Glutamatergic neuron (in vitro differentiated cells): ENCODE measurements around the gene VASN. TPM values are rescaled to one million over a fixed set of nuclear protein-coding genes. Genes with fewer than 3 reads are reported as not detected.
A peak's percentile ranks its signal among the peaks of the same experiment; 100 is the strongest.

ENCODE experiments used
- DNase-seq: peaks from one replicate; pipeline ENCODE4 v3.0.0; 2022
- H3K27ac Mint-ChIP-seq: one replicate; pipeline ENCODE4 v1.8.0; 2020; ENCODE audit warnings: mild to moderate bottlenecking, mixed read lengths, inconsistent platforms; ENCODE audit not compliant: unreplicated experiment
- H3K27me3 Mint-ChIP-seq: one replicate; pipeline ENCODE4 v1.8.0; 2020; ENCODE audit warnings: mild to moderate bottlenecking, moderate library complexity, mixed read lengths, inconsistent platforms; ENCODE audit not compliant: unreplicated experiment
- H3K36me3 Mint-ChIP-seq: one replicate; pipeline ENCODE4 v1.8.0; 2020; ENCODE audit warnings: mild to moderate bottlenecking, mixed read lengths, inconsistent platforms; ENCODE audit not compliant: unreplicated experiment
- H3K4me1 Mint-ChIP-seq: one replicate; pipeline ENCODE4 v1.8.0; 2020; ENCODE audit warnings: mild to moderate bottlenecking, low read depth, mixed read lengths, inconsistent platforms; ENCODE audit not compliant: unreplicated experiment
- H3K4me3 Mint-ChIP-seq: one replicate; pipeline ENCODE4 v1.8.0; 2020; ENCODE audit warnings: mild to moderate bottlenecking, mixed read lengths, inconsistent platforms; ENCODE audit not compliant: unreplicated experiment
- H3K9me3 Mint-ChIP-seq: one replicate; pipeline ENCODE4 v1.8.0; 2020; ENCODE audit warnings: mild to moderate bottlenecking, moderate library complexity, mixed read lengths, inconsistent platforms; ENCODE audit not compliant: unreplicated experiment
- total RNA-seq: library from RNA; stranded (reverse); fragmentation: NEBNext Ultra II Directional; extraction: Animal tissue kit (Norgen Biotek cat#: 25700); gene quantifications from one replicate; pipeline ENCODE4 v1.2.1, GENCODE V29; 2021; ENCODE audit not compliant: unreplicated experiment
- TF ChIP-seq, protein P1 (sequence below): fragments of 200-600 bp; sonication (generic); IDR thresholded peaks from one replicate; pipeline ENCODE4 v1.5.0; 2021; ENCODE audit not compliant: partially characterized antibody, unreplicated experiment

VASN gene
- total RNA-seq, 1 donor from 2014 or later, result 4.1 TPM

DNA sequence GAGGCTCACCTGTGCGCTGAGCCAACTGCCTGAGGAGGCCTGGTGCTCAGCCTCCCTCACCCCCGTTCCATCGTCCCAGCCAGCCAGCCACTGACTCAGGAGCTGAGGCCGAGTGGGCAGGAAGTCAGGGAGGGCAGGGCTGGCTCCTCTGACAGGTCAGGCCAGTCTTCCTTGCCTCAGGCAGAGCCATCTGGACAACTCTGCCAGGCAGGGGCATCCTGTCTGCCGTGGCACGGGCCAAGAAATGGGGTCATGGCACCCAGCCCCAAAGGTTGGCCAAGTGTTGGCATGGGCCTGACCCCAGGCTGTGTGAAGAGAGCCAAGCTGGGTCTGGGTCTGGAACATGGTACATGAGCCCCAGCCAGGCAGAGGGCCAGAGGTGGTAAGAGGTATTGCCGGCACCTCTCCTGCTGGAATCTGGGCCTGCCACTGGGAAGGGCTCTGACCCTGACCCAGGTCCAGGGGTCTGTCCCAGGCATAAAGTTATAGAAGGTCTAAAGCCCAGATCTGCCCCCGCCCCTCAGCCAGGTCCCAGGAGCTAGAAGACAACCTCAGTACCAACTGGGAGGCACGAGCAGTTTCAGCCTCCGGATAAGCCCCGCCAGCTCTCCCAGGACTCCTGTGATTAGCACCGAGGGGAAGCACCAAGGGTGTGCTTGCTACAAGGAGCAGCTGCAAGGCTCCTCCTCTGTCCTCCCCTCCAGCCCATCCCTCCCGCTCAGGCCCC is 2.5 kb upstream of the VASN start:
- peaks cover 3% of the 10 kb centered on the region for H3K4me1 Mint-ChIP-seq
- no peak overlapping the region for H3K27ac Mint-ChIP-seq
- no peak overlapping the region for H3K4me3 Mint-ChIP-seq
- TF ChIP-seq, protein P1, sequence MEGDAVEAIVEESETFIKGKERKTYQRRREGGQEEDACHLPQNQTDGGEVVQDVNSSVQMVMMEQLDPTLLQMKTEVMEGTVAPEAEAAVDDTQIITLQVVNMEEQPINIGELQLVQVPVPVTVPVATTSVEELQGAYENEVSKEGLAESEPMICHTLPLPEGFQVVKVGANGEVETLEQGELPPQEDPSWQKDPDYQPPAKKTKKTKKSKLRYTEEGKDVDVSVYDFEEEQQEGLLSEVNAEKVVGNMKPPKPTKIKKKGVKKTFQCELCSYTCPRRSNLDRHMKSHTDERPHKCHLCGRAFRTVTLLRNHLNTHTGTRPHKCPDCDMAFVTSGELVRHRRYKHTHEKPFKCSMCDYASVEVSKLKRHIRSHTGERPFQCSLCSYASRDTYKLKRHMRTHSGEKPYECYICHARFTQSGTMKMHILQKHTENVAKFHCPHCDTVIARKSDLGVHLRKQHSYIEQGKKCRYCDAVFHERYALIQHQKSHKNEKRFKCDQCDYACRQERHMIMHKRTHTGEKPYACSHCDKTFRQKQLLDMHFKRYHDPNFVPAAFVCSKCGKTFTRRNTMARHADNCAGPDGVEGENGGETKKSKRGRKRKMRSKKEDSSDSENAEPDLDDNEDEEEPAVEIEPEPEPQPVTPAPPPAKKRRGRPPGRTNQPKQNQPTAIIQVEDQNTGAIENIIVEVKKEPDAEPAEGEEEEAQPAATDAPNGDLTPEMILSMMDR, result no peak
- H3K9me3 Mint-ChIP-seq, result no peaks in the 10 kb centered on the region
- no peak for DNase-seq
- H3K27me3 Mint-ChIP-seq, result peaks cover 1% of the 10 kb centered on the region
- no peaks in the 10 kb centered on the region for H3K36me3 Mint-ChIP-seq

DNA sequence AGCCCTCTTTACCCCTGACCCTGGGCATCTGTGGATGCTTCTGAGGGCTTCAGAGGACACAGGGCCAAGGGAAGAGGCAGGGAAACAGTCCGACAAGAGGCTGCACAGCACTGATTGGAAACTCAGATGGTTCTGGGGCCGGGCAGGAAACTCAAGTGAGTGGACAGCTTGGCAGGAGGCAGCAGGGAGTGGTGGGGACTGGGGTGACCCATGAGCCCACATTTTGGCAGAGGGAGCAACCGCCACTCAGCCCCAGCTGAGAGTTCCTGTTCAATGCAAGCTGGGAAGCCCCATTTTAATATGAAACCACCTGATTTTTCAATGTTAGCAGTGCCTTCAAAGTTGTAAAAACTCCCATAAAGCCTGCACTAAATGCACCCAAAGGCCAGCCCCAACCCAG is 1.5 kb upstream of the VASN start:
- Mint-ChIP-seq H3K27ac (no peak overlapping the region), H3K9me3 (no peaks in the 10 kb centered on the region), H3K4me1 (peaks cover 3% of the 10 kb centered on the region), H3K36me3 (no peaks in the 10 kb centered on the region), H3K27me3 (peaks cover 1% of the 10 kb centered on the region), H3K4me3 (no peak overlapping the region)
- TF ChIP-seq, protein P1, result no peak
- DNase-seq, result no peak

DNA sequence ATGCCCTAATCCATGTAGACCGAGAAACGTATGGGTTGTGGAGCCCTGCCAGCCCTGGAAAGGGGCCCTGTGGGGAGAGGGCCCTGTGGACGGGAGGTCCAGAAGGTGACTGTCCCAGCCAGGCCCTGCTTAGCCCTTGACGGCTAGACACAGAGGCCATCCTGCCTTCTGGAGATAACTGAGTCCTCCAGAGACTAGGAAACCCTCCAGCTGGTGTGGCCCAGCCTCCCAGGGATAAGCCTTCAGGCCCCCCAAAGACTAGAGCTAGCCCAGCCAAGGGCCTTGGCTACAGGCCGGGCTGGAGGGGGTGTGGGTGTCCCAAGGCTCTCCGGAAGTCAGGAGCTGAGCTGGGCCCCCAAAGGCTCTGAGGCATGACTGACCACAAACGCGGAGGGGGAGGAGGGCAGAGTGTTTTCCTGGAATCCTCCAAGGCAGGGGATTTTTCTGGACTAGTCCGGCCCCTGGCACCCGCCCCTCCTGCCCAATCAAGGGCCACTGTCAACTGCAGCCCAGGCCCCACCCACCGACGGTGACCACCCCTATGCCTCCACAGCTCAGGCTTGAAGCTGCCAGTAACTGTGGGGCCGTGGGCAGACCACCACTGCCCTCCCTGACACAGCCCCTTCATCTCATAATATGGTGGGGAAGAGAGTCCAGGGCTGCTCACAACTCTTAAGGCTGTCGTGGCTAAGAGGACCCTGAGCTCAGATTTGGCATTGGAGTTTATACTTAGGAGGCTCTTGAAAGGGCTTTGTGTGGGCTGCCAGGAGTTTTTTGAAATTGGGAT is 885 bp upstream of the VASN start:
- Mint-ChIP-seq H3K27me3 (peaks cover 6% of the 10 kb centered on the region), H3K27ac (no peak overlapping the region), H3K36me3 (no peaks in the 10 kb centered on the region), H3K4me1 (peaks cover 6% of the 10 kb centered on the region), H3K9me3 (no peaks in the 10 kb centered on the region), H3K4me3 (no peak overlapping the region)
- DNase-seq, result no peak
- TF ChIP-seq, protein P1, result no peak

DNA sequence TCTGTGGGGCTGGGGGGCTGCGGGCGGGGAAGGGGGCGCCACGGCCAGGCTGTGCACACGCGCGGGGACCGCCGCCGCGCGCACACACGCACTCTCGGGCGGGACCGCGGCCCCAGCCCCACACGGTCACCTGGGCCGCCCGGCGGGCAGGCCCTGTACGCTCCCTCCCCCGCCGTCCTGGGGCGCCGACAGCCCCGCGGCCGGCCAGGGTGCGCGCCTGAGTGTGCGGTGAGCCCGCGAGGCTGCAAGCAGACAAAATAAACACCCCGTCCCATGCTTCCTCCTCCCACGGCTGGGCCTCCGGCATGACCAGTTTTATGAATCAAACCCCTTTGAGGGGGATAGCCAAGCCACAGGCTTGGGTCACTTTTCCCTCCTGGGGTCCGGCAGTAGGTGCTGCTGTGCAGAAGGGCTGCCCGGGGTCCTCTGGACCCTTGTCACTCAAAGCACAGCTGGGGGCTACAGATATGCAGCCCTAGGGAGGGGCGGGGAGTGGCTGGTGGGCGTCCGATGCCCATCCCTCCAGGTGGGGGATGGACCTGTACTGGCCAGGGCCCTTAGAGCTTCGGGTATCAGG is 441 bp downstream of the VASN start:
- Mint-ChIP-seq H3K4me1 (peaks cover 8% of the 10 kb centered on the region), H3K27me3 (peaks cover 7% of the 10 kb centered on the region), H3K4me3 (peak overlapping the region; percentile 86), H3K36me3 (no peaks in the 10 kb centered on the region), H3K9me3 (no peaks in the 10 kb centered on the region), H3K27ac (peak overlapping the region; percentile 68)
- TF ChIP-seq, protein P1, result no peak
- no peak for DNase-seq
